Fibroblast of villous mesenchyme (primary cell): ENCODE results near the gene MVB12B. TPM values are rescaled to one million over a fixed set of nuclear protein-coding genes. Genes with fewer than 3 reads are reported as not detected.

Experiments used
- DNase-seq: peaks from one replicate; pipeline ENCODE4 v3.0.0-alpha.2; 2010; ENCODE audit warnings: low read depth
- H3K4me3 ChIP-seq: 2 replicates; pipeline ENCODE4 v1.5.1; 2011; ENCODE audit warnings: low read depth, mild to moderate bottlenecking, low read length
- total RNA-seq: library from RNA; depleted of rRNA; stranded (reverse); fragments of >200 nt; gene quantifications from 2 replicates; pipeline ENCODE4 v1.2.3, GENCODE V29; 2012
- TF ChIP-seq, protein P1 (sequence below): IDR thresholded peaks from 2 replicates; pipeline ENCODE4 v1.5.1; 2012; ENCODE audit warnings: low read depth, mild to moderate bottlenecking, low read length; ENCODE audit not compliant: insufficient read depth

The MVB12B gene
- total RNA-seq, 1 donor = 3.5 TPM

DNA sequence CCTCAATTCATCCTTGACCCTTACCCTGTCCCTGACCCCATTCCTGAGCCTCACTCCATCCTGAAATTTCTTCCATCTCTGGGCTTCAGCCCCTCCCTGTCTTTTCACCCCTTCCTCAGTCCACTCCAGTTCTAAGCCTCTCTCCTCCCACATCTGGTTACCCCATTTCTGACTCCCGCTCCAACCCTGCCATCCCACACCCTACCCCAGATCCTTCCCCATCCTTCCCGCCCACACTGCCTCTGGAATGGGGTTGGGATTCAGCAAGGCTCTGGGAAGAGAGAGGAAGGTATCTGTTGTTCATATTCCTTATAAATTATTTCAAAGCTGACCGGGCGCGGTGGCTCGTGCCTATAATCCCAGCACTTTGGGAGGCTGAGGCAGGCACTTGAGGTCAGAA lies 29.9 kb upstream of the MVB12B start:
- no peak for DNase-seq
- TF ChIP-seq, protein P1, sequence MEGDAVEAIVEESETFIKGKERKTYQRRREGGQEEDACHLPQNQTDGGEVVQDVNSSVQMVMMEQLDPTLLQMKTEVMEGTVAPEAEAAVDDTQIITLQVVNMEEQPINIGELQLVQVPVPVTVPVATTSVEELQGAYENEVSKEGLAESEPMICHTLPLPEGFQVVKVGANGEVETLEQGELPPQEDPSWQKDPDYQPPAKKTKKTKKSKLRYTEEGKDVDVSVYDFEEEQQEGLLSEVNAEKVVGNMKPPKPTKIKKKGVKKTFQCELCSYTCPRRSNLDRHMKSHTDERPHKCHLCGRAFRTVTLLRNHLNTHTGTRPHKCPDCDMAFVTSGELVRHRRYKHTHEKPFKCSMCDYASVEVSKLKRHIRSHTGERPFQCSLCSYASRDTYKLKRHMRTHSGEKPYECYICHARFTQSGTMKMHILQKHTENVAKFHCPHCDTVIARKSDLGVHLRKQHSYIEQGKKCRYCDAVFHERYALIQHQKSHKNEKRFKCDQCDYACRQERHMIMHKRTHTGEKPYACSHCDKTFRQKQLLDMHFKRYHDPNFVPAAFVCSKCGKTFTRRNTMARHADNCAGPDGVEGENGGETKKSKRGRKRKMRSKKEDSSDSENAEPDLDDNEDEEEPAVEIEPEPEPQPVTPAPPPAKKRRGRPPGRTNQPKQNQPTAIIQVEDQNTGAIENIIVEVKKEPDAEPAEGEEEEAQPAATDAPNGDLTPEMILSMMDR = no peak
- H3K4me3 ChIP-seq = no peak overlapping the region

DNA sequence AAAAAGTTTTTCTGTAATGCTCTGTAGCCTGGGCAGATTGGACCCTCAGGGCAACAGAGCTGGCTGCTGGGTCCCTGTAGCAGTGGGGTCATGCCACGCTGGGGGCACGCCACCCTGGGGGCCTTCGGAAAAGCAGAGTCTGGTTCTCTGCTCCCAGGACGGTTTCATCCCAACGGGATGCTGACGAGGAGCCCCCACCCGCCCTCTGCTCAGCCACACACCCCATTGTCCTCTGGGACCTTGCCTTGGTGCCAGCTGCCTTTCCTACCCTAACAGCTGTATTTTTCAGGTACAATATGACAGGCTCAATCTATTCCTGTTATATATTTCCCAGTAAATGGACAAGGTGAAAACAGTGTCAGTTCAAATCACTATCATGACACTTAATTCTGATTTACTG lies 29.0 kb upstream of the MVB12B start:
- DNase-seq = no peak
- TF ChIP-seq, protein P1 = no peak

DNA sequence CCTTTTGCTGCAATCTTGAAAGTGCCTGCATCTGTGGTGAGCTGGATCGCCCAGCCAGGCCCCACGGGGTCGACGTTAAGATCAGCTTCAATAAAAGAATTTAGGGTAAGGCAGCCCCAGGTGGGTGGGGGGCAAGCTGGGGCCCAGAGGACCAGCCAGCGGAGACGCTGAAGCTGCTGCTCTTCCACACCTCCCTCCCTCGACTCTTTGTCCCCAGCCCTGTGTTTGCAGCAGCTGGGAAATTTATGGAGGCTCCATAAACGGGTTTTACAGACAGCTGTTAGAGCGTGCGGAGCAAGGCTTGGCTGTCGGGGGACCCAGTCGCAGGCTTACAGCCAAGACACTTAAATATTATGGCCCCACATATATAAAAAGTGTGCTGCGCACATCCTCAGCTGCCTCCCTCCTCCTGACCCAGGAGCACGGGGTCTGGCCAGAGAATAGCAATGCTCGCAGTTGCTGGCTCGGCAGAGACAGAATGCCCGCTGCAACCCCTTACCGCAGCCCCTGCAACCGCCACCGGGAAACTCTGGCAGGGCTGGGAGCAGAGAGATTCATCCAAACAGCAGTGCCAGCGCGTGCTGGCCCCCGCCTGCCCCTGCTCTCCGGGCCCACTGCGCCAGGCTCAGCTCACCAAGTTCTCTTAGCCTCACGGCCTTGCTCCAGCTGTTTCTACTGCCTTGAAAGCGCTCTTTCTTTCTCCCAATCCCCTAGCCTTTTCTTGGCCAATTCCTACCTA lies 28.4 kb upstream of the MVB12B start:
- H3K4me3 ChIP-seq = no peak overlapping the region
- TF ChIP-seq, protein P1 = no peak
- no peak for DNase-seq

More for the DNA sequence above, 29.0 kb upstream of the MVB12B start:
- no peak overlapping the region for H3K4me3 ChIP-seq

DNA sequence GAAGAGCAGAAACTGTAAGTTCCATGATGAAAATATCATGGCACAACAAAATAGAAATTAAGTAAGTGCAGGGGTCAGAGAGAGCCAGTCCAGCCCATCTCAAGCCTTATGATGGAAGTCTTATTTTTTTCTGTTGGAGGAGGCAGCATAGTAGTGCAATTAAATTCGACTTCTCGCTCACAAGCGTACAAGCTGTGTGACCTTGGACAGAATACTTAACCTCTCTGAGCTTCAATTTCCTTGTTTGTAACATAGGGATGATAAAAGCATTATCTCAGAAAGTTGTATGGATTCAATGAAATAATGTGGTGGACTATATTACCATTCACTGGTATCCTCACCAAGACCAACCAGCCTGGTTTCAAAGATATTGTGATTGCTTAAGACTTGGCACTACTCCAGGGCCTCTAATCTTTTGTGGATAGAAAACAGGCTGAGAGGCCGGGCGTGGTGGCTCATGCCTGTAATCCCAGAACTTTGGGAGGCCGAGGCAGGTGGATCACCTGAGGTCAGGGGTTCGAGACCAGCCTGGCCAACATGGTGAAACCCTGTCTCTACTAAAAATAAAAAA lies 26.8 kb upstream of the MVB12B start:
- H3K4me3 ChIP-seq = no peak overlapping the region
- TF ChIP-seq, protein P1 = no peak
- peak; percentile 6 for DNase-seq

DNA sequence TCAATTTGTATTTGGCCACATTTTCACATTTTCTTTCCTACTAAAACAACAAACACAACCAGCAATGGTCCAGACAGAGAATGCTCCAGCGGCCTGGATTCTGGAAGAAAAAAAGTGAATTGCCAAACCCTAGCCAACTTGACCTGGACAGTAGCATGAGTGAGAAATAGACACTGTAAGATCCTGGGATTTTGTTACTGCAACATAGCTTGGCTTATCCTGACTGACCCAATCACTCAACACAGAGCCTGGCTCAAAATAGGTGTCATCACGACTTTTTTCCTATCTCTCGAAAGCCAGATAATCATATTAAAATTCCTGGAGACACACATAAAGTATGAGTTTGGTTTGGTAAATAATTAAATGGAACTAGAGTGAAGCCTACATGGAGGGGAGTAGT lies 25.4 kb upstream of the MVB12B start:
- no peak for DNase-seq
- TF ChIP-seq, protein P1 = no peak
- H3K4me3 ChIP-seq = no peak overlapping the region

DNA sequence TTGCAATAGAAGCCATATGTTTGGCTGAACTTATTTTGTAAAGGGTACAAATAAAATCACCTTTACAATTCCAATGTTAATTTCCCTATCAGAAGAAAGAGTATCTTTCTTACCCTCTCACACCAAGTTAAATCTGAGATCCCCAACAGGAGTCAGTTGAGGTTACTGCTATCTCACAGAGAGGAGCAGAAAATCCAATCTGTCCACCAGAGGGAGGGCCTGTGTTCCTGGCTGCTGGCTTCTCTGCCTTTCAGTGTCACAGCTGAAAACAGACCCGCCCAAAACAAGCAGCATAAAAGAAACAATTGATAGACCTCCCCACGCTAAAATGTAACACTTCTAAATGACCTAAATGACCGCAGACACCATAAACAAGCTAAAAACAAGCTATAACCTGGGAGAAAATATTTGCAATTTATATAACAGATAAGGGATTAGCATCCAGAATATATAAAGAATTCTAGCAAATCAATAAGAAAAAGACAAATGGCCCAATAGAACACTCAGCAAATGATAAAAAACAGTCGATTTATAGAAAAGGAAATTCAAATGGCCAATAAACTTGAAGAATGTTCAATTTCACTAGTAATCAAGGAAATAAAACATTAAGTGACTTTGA lies 24.5 kb upstream of the MVB12B start:
- TF ChIP-seq, protein P1 = peak; percentile 85
- H3K4me3 ChIP-seq = no peak overlapping the region
- peak; percentile 57 for DNase-seq
